H9 (cell line): ENCODE measurements around the gene SAMD14. TPM values are rescaled to one million over a fixed set of nuclear protein-coding genes. Genes with fewer than 3 reads are reported as not detected.

Experiments used
- DNase-seq: peaks from one replicate; pipeline ENCODE4 v3.0.0-alpha.2; 2017
- H2AFZ ChIP-seq: one replicate; pipeline ENCODE4 v1.6.1; 2013; ENCODE audit warnings: mild to moderate bottlenecking, low read length, control low read depth, moderate library complexity
- H2AK5ac ChIP-seq: 2 replicates; pipeline ENCODE4 v1.6.1; 2013; ENCODE audit warnings: low read length, control low read depth, mixed read lengths; ENCODE audit not compliant: insufficient read length
- H2BK120ac ChIP-seq: one replicate; pipeline ENCODE4 v1.6.1; 2013; ENCODE audit warnings: low read depth, mild to moderate bottlenecking, low read length, control low read depth, inconsistent platforms; ENCODE audit not compliant: poor library complexity, severe bottlenecking
- H2BK12ac ChIP-seq: 2 replicates; pipeline ENCODE4 v1.6.1; 2013; ENCODE audit warnings: low read length, control low read depth, mixed read lengths, low read depth; ENCODE audit not compliant: insufficient read length
- H2BK15ac ChIP-seq: 2 replicates; pipeline ENCODE4 v1.6.1; 2013; ENCODE audit warnings: low read depth, low read length, control low read depth
- H2BK20ac ChIP-seq: one replicate; pipeline ENCODE4 v1.6.1; 2013; ENCODE audit warnings: low read depth, mild to moderate bottlenecking, low read length, control low read depth, inconsistent platforms; ENCODE audit not compliant: poor library complexity, severe bottlenecking
- H2BK5ac ChIP-seq: 2 replicates; pipeline ENCODE4 v1.6.1; 2013; ENCODE audit warnings: low read length, control low read depth, mixed read lengths; ENCODE audit not compliant: insufficient read length
- H3K14ac ChIP-seq: 2 replicates; pipeline ENCODE4 v1.6.1; 2013; ENCODE audit warnings: low read length, control low read depth; ENCODE audit not compliant: insufficient read depth
- H3K18ac ChIP-seq: 2 replicates; pipeline ENCODE4 v1.6.1; 2013; ENCODE audit warnings: low read depth, mild to moderate bottlenecking, mixed read lengths, low read length, control low read depth; ENCODE audit not compliant: insufficient read length
- H3K23ac ChIP-seq: 2 replicates; pipeline ENCODE4 v1.6.1; 2013; ENCODE audit warnings: low read length, control low read depth, mixed read lengths, low read depth; ENCODE audit not compliant: insufficient read length
- H3K23me2 ChIP-seq: 2 replicates; pipeline ENCODE4 v1.6.1; 2013; ENCODE audit warnings: low read depth, mild to moderate bottlenecking, mixed read lengths, low read length, control low read depth; ENCODE audit not compliant: insufficient read length, poor library complexity, severe bottlenecking
- H3K27ac ChIP-seq: 2 replicates; pipeline ENCODE4 v1.5.1; 2013; ENCODE audit warnings: low read length, control low read depth, mixed read lengths, low read depth; ENCODE audit not compliant: insufficient read length
- H3K27me3 ChIP-seq: 2 replicates; pipeline ENCODE4 v1.6.1; 2013; ENCODE audit warnings: low read length, control low read depth, inconsistent platforms; ENCODE audit not compliant: insufficient read depth
- H3K4ac ChIP-seq: 2 replicates; pipeline ENCODE4 v1.6.1; 2013; ENCODE audit warnings: low read depth, mild to moderate bottlenecking, control low read depth, inconsistent platforms, low read length, moderate library complexity
- H3K4me1 ChIP-seq: 2 replicates; pipeline ENCODE4 v1.6.1; 2013; ENCODE audit warnings: low read length, control low read depth, inconsistent platforms; ENCODE audit not compliant: insufficient read depth
- H3K4me2 ChIP-seq: 2 replicates; pipeline ENCODE4 v1.6.1; 2013; ENCODE audit warnings: low read length, control low read depth, mixed read lengths; ENCODE audit not compliant: insufficient read length, insufficient read depth
- H3K56ac ChIP-seq: 2 replicates; pipeline ENCODE4 v1.6.1; 2013; ENCODE audit warnings: low read depth, mild to moderate bottlenecking, mixed read lengths, low read length, control low read depth; ENCODE audit not compliant: insufficient read length
- H3K79me1 ChIP-seq: 2 replicates; pipeline ENCODE4 v1.6.1; 2013; ENCODE audit warnings: low read depth, mild to moderate bottlenecking, moderate library complexity, low read length, control low read depth, inconsistent platforms; ENCODE audit not compliant: insufficient read depth, poor library complexity, severe bottlenecking
- H3K79me2 ChIP-seq: 2 replicates; pipeline ENCODE4 v1.6.1; 2013; ENCODE audit warnings: low read length, control low read depth, inconsistent platforms; ENCODE audit not compliant: insufficient read depth
- H3K9ac ChIP-seq: 2 replicates; pipeline ENCODE4 v1.6.1; 2013; ENCODE audit warnings: low read length, control low read depth, mixed read lengths; ENCODE audit not compliant: insufficient read length; ENCODE audit errors: extremely low read depth
- H3K9me3 ChIP-seq: one replicate; pipeline ENCODE4 v1.6.1; 2013; ENCODE audit warnings: low read depth, low read length, inconsistent platforms; ENCODE audit not compliant: control insufficient read depth
- H3T11ph ChIP-seq: one replicate; pipeline ENCODE4 v1.6.1; 2013; ENCODE audit warnings: mild to moderate bottlenecking, low read length, control low read depth, inconsistent platforms
- H4K20me1 ChIP-seq: one replicate; pipeline ENCODE4 v1.6.1; 2013; ENCODE audit not compliant: control insufficient read depth, insufficient read length, insufficient read depth
- H4K5ac ChIP-seq: 2 replicates; pipeline ENCODE4 v1.6.1; 2013; ENCODE audit warnings: low read depth, mild to moderate bottlenecking, mixed read lengths, low read length, control low read depth; ENCODE audit not compliant: insufficient read length
- H4K8ac ChIP-seq: replicated peaks from 2 replicates; pipeline ENCODE4 v1.6.1; 2013; ENCODE audit warnings: low read length, control low read depth, mixed read lengths, low read depth; ENCODE audit not compliant: insufficient read length
- H4K91ac ChIP-seq: 2 replicates; pipeline ENCODE4 v1.6.1; 2013; ENCODE audit warnings: low read depth, mild to moderate bottlenecking, moderate library complexity, mixed read lengths, low read length, control low read depth; ENCODE audit not compliant: insufficient read length
- H3K27ac Mint-ChIP-seq, 3 experiments: 2 replicates in 2 of 3; 3 replicates in 1 of 3; pipeline ENCODE4 v1.8.0; 2020 to 2021; ENCODE audit warnings: mixed read lengths in 3 of 3, mild to moderate bottlenecking in 1 of 3, moderate library complexity in 1 of 3
- H3K27me3 Mint-ChIP-seq: 2 replicates; pipeline ENCODE4 v1.8.0; 2021; ENCODE audit warnings: low read depth, mild to moderate bottlenecking, moderate library complexity, mixed read lengths
- H3K36me3 Mint-ChIP-seq, 3 experiments: 2 replicates in 2 of 3; 3 replicates in 1 of 3; pipeline ENCODE4 v1.8.0; 2020 to 2021; ENCODE audit warnings: low read depth in 3 of 3, mixed read lengths in 3 of 3; ENCODE audit not compliant: insufficient read depth in 1 of 3
- H3K4me1 Mint-ChIP-seq, 2 experiments: 2 replicates each; pipeline ENCODE4 v1.8.0; 2020; ENCODE audit warnings: mixed read lengths in 2 of 2
- H3K4me3 Mint-ChIP-seq, 2 experiments: 2 replicates in 1 of 2; 3 replicates in 1 of 2; pipeline ENCODE4 v1.8.0; 2020 to 2021; ENCODE audit warnings: mild to moderate bottlenecking in 2 of 2, mixed read lengths in 2 of 2, moderate library complexity in 1 of 2
- H3K9me3 Mint-ChIP-seq, 2 experiments: 2 replicates in 1 of 2; 3 replicates in 1 of 2; pipeline ENCODE4 v1.8.0; 2020; ENCODE audit warnings: mild to moderate bottlenecking in 2 of 2, mixed read lengths in 2 of 2, moderate library complexity in 1 of 2
- CTCF ChIP-seq: fragments of 200-600 bp; sonication (generic); conservative IDR thresholded peaks from 3 replicates; pipeline ENCODE4 v1.8.0; 2021; ENCODE audit warnings: antibody characterized with exemption, mild to moderate bottlenecking
- WGBS: extraction: QIAGEN DNeasy Blood & Tissue Kit; methylation state at CpG from one replicate; pipeline ENCODE4 v1.1.7; 2013; ENCODE audit warnings: missing lambda C conversion rate, low lambda C conversion rate, mixed read lengths; ENCODE audit not compliant: insufficient read length; ENCODE audit errors: extremely low coverage; 5-methylcytosine and 5-hydroxymethylcytosine counted together
- total RNA-seq: library from RNA; stranded (reverse); gene quantifications from 2 replicates; pipeline ENCODE4 v1.2.1, GENCODE V29; 2021

SAMD14 gene
- total RNA-seq, 1 experiment from 2014 or later: 5.9 TPM

GRCh38 chr17:50103941-50104340 lies 26.0 kb downstream of the SAMD14 start:
- no peak for TF ChIP-seq CTCF
- Histone ChIP-seq H2BK20ac (no peak overlapping the region), H3K14ac (no peak overlapping the region), H3K4ac (no peak overlapping the region), H2BK12ac (no peak overlapping the region), H3K27me3 (no peaks in the 10 kb centered on the region), H2BK120ac (no peak overlapping the region), H2AK5ac (no peak overlapping the region), H2BK5ac (no peak overlapping the region), H3K4me1 (no peaks in the 10 kb centered on the region; the same call in 1 of the 2 replicates), H3K79me1 (no peaks in the 10 kb centered on the region), H4K8ac (no peak overlapping the region), H4K20me1 (no peaks in the 10 kb centered on the region), H4K5ac (no peak overlapping the region), H3K79me2 (no peaks in the 10 kb centered on the region), H2BK15ac (no peak overlapping the region), H4K91ac (no peak overlapping the region), H3K9me3 (no peaks in the 10 kb centered on the region), H3K18ac (no peak overlapping the region), H3K23me2 (no peaks in the 10 kb centered on the region), H3T11ph (no peak overlapping the region), H3K27ac (no peak overlapping the region), H3K23ac (no peak overlapping the region), H3K9ac (no peak overlapping the region), H3K56ac (no peak overlapping the region), H2AFZ (no peak overlapping the region), H3K4me2 (no peak overlapping the region)
- Mint-ChIP-seq H3K27ac (no peak overlapping the region), H3K36me3 (peaks cover 0 to 9% (median 7%) of the 10 kb centered on the region in 3 experiments; a peak in 3 of 7 replicates), H3K4me3 (no peak overlapping the region), H3K9me3 (no peaks in the 10 kb centered on the region), H3K27me3 (no peaks in the 10 kb centered on the region), H3K4me1 (peaks cover 18 to 33% of the 10 kb centered on the region in 2 experiments)
- no peak for DNase-seq
- WGBS: no CpG with 5 or more reads among the region's 5 CpGs
